Hepatocyte (in vitro differentiated cells): ENCODE results near the gene POU3F3. TPM values are rescaled to one million over a fixed set of nuclear protein-coding genes. Genes with fewer than 3 reads are reported as not detected.
A peak's percentile ranks its signal among the peaks of the same experiment; 100 is the strongest.

Experiments
- DNase-seq: peaks from one replicate; pipeline ENCODE4 v3.0.0-alpha.2; 2016; ENCODE audit warnings: low spot score
- H2AFZ ChIP-seq: fragments of 200-600 bp; sonication (generic); 2 replicates; pipeline ENCODE4 v1.6.0; 2016; ENCODE audit warnings: antibody characterized with exemption, mild to moderate bottlenecking
- H3K27ac ChIP-seq: fragments of 200-600 bp; sonication (generic); 2 replicates; pipeline ENCODE4 v1.5.1; 2016; ENCODE audit warnings: mild to moderate bottlenecking
- H3K27me3 ChIP-seq: fragments of 200-600 bp; sonication (generic); 2 replicates; pipeline ENCODE4 v1.6.1; 2016
- H3K36me3 ChIP-seq: fragments of 200-600 bp; sonication (generic); replicated peaks from 2 replicates; pipeline ENCODE4 v1.5.1; 2016; ENCODE audit warnings: low read depth; ENCODE audit not compliant: insufficient read depth
- H3K4me1 ChIP-seq: fragments of 200-600 bp; sonication (generic); 2 replicates; pipeline ENCODE4 v1.5.1; 2016; ENCODE audit warnings: mild to moderate bottlenecking, moderate library complexity; ENCODE audit not compliant: insufficient read depth
- H3K4me2 ChIP-seq: fragments of 200-600 bp; sonication (generic); 2 replicates; pipeline ENCODE4 v1.6.0; 2016
- H3K4me3 ChIP-seq: fragments of 200-600 bp; sonication (generic); 2 replicates; pipeline ENCODE4 v1.5.1; 2016; ENCODE audit warnings: mild to moderate bottlenecking
- H3K79me2 ChIP-seq: fragments of 200-600 bp; sonication (generic); 2 replicates; pipeline ENCODE4 v1.6.0; 2017; ENCODE audit warnings: mild to moderate bottlenecking
- H3K9me2 ChIP-seq: fragments of 200-600 bp; sonication (generic); replicated peaks from 2 replicates; pipeline ENCODE4 v1.6.0; 2017; ENCODE audit warnings: mild to moderate bottlenecking; ENCODE audit not compliant: insufficient read depth
- H3K9me3 ChIP-seq: fragments of 200-600 bp; sonication (generic); 2 replicates; pipeline ENCODE4 v1.5.1; 2016; ENCODE audit warnings: low read depth, mild to moderate bottlenecking
- H4K20me1 ChIP-seq: fragments of 200-600 bp; sonication (generic); 2 replicates; pipeline ENCODE4 v1.6.0; 2016; ENCODE audit warnings: mild to moderate bottlenecking; ENCODE audit not compliant: insufficient read depth, poor library complexity, severe bottlenecking
- EZH2 ChIP-seq: fragments of 200-600 bp; sonication (generic); IDR thresholded peaks from 2 replicates; pipeline ENCODE4 v1.6.1; 2016; ENCODE audit warnings: antibody characterized with exemption, mild to moderate bottlenecking, borderline replicate concordance
- EZH2phosphoT487 ChIP-seq: fragments of 200-600 bp; sonication (generic); IDR thresholded peaks from one replicate; pipeline ENCODE4 v1.6.1; 2018; ENCODE audit warnings: antibody characterized with exemption, mild to moderate bottlenecking, low read depth, moderate library complexity; ENCODE audit not compliant: unreplicated experiment, severe bottlenecking
- WGBS: methylation state at CpG from one replicate; pipeline ENCODE4 v1.1.6; 2016; ENCODE audit warnings: low lambda C conversion rate; ENCODE audit errors: missing lambda C conversion rate; 5-methylcytosine and 5-hydroxymethylcytosine counted together
- polyA plus RNA-seq: library from polyadenylated mRNA; unstranded; fragments of >200 nt; fragmentation: Nextera tagmentation; extraction: Ambion mirVana; gene quantifications from 2 replicates; pipeline ENCODE4 v1.2.1, GENCODE V29; 2016
- total RNA-seq: library from RNA; depleted of rRNA; stranded (reverse); fragments of >200 nt; gene quantifications from 2 replicates; pipeline ENCODE4 v1.2.3, GENCODE V29; 2014
- TF ChIP-seq, protein P1 (sequence below): fragments of 200-600 bp; sonication (generic); IDR thresholded peaks from 2 replicates; pipeline ENCODE4 v1.5.1; 2016; ENCODE audit warnings: antibody characterized with exemption, mild to moderate bottlenecking; ENCODE audit not compliant: poor library complexity

The POU3F3 gene
- total and polyA plus RNA-seq, 2 experiments from 2014 or later: not detected

DNA sequence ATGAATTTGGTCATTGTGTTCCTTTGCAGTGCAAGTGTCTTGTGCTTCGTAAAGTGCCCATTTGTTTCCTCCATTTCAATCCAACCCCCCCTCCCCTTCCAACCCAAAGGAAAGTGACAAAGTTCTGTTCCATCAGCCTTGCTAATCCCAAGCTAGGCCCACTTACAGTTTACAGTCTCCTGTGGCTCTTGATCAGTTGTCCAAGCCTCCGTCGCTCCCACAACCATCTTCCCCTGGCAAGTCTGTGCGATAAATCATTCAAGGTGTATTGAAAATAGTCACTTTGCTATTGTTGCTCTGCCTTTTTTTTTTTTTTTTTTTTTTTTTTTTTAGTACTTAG lies 6.5 kb downstream of the POU3F3 start:
- Histone ChIP-seq H3K4me1 (peaks cover 3% of the 10 kb centered on the region), H3K79me2 (no peaks in the 10 kb centered on the region), H3K27ac (no peak overlapping the region), H3K27me3 (peaks cover 90% of the 10 kb centered on the region), H3K4me2 (no peak overlapping the region), H3K9me3 (no peaks in the 10 kb centered on the region), H2AFZ (no peak overlapping the region), H4K20me1 (no peaks in the 10 kb centered on the region), H3K9me2 (no peaks in the 10 kb centered on the region), H3K36me3 (no peaks in the 10 kb centered on the region), H3K4me3 (no peak overlapping the region)
- 6% methylated on average over 4 of the region's 4 CpGs for WGBS
- DNase-seq: no peak
- TF ChIP-seq EZH2phosphoT487 (no peak), EZH2 (no peak)
- TF ChIP-seq, protein P1, sequence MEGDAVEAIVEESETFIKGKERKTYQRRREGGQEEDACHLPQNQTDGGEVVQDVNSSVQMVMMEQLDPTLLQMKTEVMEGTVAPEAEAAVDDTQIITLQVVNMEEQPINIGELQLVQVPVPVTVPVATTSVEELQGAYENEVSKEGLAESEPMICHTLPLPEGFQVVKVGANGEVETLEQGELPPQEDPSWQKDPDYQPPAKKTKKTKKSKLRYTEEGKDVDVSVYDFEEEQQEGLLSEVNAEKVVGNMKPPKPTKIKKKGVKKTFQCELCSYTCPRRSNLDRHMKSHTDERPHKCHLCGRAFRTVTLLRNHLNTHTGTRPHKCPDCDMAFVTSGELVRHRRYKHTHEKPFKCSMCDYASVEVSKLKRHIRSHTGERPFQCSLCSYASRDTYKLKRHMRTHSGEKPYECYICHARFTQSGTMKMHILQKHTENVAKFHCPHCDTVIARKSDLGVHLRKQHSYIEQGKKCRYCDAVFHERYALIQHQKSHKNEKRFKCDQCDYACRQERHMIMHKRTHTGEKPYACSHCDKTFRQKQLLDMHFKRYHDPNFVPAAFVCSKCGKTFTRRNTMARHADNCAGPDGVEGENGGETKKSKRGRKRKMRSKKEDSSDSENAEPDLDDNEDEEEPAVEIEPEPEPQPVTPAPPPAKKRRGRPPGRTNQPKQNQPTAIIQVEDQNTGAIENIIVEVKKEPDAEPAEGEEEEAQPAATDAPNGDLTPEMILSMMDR: no peak

DNA sequence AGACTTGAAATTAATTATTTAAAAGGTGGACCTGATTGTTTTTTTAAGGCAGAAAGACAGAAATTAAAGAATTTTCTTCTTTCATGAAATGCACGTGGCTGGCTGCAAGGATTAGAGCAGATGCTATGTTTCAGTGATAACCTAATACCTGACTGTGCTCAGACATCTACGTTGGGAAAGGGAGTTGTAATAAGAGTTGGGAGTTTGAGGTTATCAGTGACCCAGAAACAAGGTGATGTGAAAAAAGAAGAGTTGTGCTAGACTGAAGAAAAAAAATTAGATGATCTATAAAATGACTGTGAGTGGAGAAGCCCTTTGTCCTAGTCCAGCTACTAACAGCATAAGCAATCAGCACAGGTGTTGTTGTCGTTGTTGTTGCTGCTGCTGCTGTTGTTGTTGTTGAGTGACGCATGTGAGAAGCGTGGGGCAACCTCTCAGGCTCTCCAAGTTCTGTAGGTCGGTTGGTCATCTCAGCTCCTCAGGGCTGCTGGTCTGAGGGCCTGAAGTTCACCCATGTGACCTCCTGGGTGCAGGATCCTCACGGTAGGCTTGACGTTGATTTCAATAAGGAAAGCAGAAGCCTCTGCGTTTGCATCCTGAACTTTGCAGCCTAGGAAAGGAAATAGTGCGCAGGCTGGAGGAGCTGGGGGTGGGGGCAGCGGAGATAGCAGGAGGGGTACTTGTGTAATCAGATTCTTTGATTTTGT lies 7.6 kb downstream of the POU3F3 start:
- Histone ChIP-seq H3K79me2 (no peaks in the 10 kb centered on the region), H3K36me3 (no peaks in the 10 kb centered on the region), H3K4me3 (no peak overlapping the region), H3K9me2 (no peaks in the 10 kb centered on the region), H4K20me1 (no peaks in the 10 kb centered on the region), H3K4me2 (peak overlapping the region; percentile 72), H3K9me3 (no peaks in the 10 kb centered on the region), H3K27me3 (peaks cover 97% of the 10 kb centered on the region), H3K27ac (no peak overlapping the region), H2AFZ (no peak overlapping the region), H3K4me1 (peaks cover 3% of the 10 kb centered on the region)
- no peak for DNase-seq
- TF ChIP-seq, protein P1: no peak
- TF ChIP-seq EZH2: peak; percentile 62
- 3% methylated on average over 11 of the region's 11 CpGs for WGBS

DNA sequence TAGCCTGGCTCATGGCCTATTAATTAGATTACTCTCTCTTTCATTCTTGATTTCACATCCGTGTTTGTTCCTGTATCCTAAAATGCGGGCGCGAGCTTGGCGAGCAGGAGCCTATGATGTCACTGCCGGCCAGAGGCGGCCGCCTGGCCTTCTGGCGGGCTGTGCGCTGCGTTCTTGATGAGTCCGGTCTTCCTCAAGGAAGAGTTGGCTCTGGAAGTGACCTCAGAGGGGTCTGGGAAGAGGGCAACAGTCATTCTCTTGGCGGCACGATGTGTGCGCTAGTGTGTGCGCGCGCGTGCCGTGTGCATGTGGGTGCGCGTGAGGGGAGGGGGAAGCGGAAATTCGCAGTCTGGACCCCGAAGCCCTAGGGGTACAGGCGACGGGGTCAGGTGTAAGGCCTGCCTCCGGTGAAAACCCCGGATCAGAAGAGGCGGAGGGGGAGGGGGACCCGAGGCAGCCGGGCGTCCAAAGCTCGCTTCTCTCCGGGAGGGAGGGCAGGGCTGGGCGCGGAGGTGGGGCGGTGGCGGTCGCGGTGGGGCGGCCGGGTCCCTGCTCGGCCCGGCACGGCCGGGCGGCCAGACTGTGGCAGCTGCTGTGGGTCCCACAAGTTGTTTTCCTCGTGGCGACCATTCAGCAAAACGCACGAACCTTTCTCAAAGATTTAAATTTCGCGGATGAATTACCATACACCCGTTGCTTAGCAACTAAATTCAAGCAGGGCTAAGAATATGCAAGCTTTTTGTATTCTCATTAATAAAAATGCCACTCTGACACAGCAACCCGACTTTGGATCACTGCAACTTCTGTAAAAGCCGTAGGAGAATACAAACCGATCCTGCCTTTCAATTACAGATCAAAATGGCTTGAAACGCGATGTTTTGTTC lies 8.4 kb downstream of the POU3F3 start:
- no peak overlapping the region for H2AFZ ChIP-seq
- H3K27ac ChIP-seq: no peak overlapping the region
- no peaks in the 10 kb centered on the region for H3K79me2 ChIP-seq
- no peaks in the 10 kb centered on the region for H3K9me2 ChIP-seq
- no peaks in the 10 kb centered on the region for H3K36me3 ChIP-seq
- H4K20me1 ChIP-seq: no peaks in the 10 kb centered on the region
- H3K27me3 ChIP-seq: peaks cover 99% of the 10 kb centered on the region
- no peak overlapping the region for H3K4me3 ChIP-seq
- H3K9me3 ChIP-seq: no peaks in the 10 kb centered on the region
- TF ChIP-seq EZH2 (peak; percentile 95), EZH2phosphoT487 (peak; percentile 65)
- TF ChIP-seq, protein P1: no peak
- H3K4me2 ChIP-seq: peak overlapping the region; percentile 72
- peaks cover 3% of the 10 kb centered on the region for H3K4me1 ChIP-seq
- WGBS: 3% methylated on average over 45 of the region's 60 CpGs
- DNase-seq: no peak
